ENCODE measurements around the gene U2SURP.

The U2SURP gene

DNA sequence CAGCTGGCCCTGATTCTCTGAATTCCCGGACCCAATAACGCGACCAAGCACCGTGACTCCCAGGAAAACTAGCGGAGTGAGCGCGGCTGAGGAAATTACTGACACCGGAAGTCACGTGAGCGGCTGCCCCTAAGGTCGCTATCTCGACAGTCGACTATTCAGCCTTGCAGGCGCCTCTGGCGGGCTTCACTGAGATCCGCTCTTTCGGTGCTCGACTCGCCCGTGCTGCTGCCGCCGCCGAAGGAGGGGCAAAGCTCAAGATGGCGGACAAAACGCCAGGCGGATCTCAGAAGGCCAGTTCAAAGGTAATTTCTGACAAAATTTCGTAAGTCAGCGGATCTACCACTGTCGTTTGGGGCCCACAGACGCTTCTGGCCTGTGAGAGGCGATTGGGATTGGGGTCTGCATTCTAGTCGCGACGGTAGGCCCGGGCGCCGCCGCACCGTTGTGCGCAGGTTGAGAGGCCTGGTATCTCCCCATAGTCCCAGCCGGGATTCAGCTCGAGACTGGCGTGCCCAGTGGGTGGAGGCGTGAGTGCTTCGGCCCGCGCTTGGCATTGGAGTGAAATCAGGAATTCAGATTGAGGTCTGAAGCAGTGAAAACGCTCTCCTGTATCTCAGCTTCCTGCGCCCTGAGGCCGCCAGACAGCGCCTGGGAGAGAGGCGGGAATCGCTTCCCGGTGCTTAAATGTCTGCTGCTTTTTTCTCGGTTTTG lies at the start of gene U2SURP:
TSS of gene U2SURP (plus strand) at position 202 of the 714 bp plus-strand sequence. CDS start at position 261, 59 bp downstream.
- peak; percentile 97 for DNase-seq (ENCODE audit: low spot score)

DNA sequence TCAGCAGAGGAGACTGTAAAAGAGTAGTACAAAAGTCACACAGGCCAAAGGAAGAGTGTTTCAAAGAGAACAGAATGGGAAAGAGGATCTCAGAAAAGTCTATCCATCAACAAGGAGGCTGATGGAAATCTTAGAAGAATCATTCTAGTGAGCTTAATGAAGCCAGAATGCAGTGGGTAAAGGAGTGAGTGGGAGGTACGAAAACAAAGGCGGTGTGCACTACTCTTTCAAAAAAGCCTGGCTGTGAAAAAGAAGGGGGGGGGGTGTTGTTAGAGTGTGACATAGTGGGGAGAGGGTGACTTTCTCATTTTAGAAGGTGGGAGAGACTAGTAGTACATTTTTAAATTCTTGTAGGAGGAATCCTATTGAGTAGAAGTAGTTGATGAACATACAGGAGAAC lies 49.6 kb upstream of the U2SURP start:
- DNase-seq (ENCODE audit: low spot score), result no peak

DNA sequence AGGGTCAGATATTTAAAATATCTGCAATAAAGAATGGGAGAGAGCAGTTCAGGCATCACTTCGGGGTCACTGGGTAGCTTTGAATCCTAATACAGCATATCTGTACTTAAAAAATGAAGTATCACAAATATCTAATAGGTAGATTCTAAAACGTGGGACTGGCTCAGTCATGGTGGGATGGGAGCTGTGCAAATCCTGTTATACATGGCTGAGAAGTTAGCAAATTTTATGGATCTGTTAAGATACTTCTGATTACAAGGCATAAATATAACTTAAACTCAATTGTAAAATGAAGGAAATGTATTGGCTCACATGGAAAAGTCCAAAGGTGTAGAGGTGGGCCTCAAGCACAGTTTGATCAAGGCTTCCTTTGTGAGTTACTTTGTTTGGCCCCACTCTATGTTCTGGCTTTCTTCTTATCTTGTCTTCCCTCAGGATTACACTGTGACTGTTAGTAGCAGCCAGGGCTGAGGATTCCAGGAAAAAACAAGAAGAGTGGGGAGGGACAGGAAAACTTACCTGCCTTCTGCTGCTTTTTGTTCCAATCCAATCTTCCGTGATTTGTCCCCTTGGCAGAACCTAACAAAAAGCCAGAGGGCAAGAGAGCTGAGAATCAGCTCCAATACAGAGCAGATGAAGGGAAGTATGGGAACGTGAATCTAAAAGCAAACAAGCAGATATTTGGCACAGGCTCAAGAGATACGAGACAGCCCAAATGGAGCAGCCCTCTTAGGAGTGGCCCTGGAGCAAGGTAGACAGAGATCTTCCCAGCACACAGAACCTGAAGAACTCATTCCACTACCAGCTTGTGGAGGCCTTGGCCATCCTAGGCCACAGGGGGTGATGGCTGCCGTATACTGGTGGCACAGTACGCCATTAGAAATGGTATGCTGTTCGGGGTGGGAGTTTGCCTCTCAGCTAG lies 48.8 kb upstream of the U2SURP start:
- no peak for DNase-seq (ENCODE audit: low spot score)

DNA sequence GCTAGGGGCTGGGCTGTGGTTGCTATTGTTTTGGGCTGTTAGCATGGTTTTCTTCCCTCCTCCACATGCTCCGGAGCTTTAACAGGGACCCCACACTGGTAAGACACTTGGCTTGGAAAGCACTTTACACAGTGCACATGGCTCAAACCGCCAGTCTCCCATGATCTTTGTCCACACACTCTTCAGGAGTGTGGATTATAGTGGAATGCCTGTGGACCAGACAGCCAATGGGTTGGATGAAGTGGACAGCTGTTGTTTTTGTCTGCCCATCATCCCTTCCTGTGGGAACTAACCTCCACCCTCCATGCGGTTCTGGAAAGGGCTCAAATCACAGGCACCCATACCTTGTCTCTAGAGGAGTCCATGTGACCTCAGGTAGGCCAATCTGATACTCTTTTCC lies 47.9 kb upstream of the U2SURP start:
- no peak for DNase-seq (ENCODE audit: low spot score)

DNA sequence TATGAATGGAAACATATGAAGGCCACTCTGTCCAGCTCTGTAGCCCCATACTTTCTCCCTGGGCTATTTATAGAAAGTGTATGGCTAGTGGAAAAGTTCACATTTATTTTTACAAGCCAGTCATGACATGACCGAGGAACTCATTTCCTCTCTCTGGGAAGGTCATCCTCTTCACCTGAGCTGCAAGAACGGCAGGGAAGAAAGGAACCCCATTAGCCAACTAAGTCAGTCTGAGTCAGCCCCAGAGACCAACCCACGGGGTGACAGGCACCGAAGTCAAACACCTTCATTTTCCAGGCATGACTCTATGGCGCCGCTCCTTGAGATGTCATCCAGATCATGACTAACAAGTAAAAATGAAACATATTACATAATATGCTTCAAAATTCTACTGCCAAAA lies 42.7 kb upstream of the U2SURP start:
- DNase-seq (ENCODE audit: low spot score), result no peak

DNA sequence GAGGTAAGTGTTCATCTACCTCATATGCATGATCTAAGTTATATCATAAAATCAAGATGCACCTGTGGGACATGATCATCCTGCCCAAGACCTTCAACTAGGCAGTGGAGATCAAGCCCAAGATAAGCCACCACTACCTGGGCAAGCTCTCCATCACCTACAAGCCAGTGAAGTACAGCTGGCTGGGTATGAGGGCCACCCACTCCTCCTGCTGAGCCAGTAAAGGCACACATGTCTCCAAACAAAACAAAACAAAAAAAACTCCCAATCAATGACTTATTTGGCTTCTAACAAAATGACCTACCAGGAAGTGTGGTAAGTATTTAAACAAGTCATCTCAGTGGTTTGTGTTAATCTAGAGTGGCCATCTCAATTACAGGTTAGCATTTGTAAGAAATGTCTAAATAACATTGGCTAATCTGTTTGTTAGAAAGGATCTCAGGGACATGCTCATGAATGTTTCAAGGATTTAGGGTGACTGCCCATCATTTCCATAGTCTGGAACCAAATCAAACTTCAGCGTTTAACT lies 41.0 kb upstream of the U2SURP start:
- DNase-seq (ENCODE audit: low spot score), result no peak

DNA sequence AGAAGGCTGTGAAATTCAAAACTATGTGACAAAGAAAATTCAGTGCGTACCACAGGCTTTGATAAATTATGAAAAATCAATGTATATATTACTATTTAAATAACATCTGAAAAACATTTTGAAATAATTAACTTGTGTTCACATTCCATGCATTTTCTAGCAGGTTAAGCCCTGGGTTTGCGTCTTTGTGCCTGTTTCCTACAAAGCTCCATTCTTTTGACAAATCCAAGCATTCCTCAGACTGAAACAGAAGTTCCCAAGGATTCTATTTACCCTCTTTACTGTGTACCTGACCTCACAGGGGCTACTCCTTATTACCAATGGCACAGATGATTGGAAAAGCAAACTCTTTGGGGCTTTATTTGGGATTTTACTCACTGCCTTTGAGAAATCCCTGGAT lies 39.8 kb upstream of the U2SURP start:
- DNase-seq (ENCODE audit: low spot score), result no peak

DNA sequence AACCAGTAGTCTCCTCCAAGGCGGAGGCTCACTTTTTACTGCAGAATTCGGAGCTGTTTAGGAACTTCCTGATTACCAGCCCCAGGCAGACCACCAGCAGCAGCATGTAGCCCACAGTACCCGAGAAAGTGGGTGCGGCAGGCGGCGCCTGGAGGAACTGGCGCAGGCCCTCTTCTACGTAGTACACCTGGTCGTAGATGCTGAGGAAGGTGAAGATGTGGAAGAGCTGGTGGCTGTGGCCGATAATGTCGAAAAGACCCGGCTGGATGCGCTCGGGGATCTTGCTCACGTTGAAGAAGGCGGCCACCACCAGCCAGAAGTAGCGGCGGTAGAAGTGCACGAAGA lies 39.2 kb upstream of the U2SURP start:
- no peak for DNase-seq (ENCODE audit: low spot score)

DNA sequence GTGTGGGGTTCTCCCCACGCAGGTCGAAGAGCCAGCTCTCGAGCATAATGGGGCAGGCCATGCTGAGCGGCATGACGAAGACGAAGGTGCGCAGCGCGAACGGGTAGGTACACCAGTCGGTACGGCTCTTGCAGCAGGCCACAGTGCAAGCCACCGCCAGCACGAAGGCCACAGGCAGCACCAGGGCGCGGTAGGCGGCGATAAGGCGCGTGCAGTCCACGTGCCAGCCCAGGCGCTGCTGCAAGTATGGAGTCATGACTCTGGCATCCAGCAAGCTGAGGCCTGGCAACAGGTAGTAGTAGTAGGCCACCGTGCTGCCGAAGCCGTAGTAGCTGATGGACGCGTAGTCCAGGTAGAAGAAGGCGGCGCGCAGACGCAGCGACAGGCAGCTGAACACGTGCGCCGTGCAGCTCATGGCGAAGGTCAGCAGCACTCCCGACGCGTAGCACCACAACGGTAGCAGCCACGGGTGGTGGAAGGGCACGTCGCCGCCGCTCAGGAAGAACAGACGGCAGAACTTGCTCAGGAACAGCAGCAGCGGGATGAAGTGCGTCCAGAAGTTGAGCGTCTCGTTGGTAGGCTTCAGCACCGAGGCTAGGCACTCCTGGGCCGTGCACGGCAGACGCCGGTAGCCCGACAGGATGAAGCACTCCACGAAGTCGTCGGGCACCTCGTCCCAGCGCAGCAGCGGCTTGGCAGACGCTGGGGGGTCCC lies 38.7 kb upstream of the U2SURP start:
- DNase-seq (ENCODE audit: low spot score), result no peak

DNA sequence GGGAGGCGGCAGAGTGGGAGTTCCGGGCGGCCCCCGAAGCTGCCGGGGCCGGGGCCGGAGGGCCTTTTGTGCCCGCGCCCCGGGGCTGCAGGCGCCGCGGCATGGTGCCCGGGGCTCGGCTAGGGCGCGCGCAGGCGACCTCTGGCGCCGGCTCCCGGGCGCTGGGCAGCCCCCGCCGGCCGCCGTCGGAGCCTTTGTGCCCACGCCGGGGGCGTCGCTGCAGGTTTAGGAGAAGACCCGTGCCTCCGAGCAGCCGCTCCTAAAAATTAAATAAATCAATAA lies 38.2 kb upstream of the U2SURP start:
- DNase-seq (ENCODE audit: low spot score), result no peak

DNA sequence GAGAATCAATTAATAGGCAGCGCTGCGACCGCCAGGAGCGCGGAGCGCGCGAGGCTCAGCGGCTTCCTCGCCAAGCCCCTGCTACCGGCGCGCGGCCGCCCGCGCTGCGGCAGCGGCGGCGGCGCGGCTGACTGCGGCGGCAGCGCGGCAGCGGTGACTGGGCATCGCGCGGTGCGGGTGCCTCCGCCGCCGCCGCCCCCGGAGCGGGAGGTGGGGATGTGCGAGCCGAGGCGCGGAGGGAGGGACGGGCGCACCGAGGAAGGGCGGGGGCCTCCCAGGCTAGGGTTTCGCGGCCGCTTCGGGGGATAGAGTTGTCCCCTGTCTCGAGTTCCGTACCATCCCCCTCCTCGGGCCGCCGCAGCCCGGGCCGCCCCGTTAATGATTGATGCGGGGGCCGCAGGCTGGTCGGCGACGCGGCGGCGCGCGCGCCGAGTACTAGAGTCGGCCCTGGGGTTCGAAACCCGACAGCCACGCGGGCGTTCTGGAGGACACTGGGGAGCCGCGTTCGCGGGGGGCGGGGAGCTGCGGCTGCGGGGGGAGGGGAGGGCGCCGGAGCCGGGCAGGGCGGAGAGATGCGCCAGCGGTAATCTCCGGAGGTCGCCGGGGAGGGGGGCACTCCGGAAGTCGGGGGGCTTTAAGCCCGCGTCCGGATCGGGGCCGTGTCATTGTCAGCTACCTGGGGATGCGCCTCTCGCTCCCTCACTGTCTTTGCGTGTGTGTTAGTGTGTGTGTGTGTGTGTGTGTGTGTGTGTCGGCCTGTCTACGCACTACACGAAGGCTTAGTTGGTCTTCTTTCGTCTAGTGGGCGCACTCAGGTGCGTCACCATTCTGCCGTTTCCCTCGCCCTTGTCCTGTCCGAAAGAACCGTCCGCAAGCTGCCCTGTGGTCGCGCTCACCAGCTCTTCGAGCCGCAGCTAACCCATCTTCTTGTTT lies 37.6 kb upstream of the U2SURP start, which contains the start of gene PAQR9:
TSS of gene PAQR9 (minus strand) at position 159 of the 933 bp plus-strand sequence. CDS start 338 bp downstream, outside the sequence.
- no peak for DNase-seq (ENCODE audit: low spot score)

DNA sequence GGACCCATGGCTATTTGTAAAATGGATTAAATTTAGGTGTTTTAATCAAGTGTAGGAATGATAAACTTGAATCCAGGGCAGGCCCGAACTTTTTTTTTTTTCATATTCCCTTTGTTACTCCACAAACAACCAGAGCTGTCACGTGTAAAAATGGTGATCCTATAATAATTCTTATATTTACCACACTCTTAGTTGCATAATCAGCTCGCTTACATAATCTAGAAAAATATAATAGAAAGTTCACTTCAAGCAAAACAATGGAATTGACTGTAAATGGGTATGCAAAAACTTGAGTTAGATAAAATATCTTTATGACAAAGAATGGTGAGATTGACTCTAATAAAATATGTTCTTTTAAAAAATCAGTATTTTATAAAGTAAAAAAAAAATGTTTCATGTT lies 35.8 kb upstream of the U2SURP start:
- DNase-seq (ENCODE audit: low spot score), result no peak

DNA sequence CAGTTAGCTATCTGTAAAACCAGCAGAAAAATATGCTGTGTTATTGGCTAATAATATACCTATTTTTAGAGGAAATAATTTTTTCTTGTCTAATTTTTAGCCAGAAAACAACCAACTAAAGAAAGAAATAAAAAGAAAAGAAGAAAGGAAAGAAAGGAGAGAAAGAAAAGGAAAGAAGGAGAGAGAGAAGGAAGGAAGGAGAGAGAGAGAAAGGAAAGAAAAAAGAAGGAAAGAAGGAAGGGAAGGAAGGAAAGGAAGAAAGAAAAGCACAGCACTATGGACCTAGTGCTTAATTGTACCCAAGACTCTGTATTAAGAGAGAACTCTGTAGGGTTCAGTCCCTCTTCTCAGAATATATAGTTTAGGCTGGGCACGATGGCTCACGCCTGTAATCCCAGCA lies 34.6 kb upstream of the U2SURP start:
- DNase-seq (ENCODE audit: low spot score), result no peak

DNA sequence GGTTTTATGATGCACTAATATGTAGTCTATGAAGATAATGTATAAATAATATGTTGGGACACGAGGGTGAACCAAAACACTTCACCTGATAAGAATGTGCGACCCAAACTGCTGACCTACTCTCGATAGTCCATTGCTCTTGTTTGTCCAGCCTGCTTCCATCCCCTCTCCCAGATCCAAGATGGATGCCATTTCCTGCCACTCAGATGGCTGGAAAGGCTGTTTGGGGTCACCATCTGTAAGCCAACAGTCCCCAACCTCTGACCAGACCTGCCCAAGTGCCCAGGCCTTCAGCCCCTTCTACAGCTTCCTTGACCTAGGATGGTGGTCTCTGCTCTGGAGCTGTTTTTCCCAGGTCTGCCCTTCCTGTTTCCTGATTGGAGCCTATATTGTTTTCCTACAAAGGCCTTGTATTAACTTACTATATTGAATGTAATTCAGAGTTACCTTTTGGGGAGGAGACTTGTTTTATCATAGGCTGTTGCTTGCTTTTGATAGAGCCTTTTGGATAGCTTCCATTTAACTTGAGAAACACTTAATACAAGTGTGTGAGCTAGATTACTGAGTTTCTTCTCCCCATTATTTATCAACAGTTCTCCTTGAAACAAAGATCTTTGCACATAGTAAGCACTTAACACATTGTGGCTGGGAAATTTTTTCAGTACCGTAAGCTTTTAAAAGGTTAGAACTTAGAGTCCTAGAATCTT lies 32.9 kb upstream of the U2SURP start:
- no peak for DNase-seq (ENCODE audit: low spot score)

DNA sequence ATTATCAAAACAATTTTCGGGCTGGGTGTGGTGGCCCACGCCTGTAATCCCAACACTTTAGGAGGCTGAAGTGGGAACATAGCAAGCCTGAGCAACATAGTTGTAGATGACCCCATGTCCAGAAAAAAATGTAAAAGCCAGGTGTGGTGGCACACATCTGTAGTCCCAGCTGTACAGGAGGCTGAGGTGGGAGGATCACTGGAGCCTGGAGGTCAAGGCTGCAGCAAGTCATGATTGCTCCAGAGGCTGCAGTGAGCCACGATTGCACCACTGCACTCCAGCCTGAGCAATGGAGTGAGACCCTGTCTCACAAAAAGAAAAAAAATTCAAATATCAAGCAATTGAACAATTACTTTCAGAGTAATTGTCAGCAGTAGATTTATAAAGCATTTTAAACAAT lies 29.9 kb upstream of the U2SURP start:
- no peak for DNase-seq (ENCODE audit: low spot score)

DNA sequence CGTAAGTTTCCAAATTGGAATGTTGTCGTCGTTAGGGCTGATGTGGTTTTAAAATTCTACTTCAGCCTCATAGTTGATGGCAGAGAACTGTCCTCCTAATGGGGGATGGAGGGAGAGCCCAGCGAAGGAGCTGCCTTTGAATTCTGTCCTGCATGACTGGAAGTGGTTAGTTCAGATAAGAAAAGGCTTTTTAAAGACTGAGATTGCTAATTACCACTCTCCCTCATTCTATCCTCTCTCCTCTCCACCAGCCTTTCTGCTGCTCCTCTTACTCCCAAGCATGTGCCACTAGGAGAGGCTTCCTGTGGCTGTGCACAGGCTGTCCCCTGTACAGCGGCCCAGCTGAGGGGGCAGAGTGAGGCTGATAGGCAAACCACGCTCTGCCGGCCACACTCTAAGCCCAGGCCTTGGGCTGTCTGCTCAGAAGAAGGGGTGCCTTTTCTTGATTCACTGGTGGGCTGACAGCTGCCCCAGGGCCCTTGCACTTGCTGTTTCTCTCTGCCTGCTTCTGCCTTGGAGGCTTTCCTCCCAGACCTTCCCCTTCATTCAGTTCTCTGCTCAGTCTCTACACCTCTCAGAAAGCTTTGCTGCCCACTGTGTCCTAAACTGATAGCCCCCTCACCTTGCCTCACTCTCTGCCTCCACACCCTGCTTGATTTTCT lies 29.1 kb upstream of the U2SURP start:
- no peak for DNase-seq (ENCODE audit: low spot score)

DNA sequence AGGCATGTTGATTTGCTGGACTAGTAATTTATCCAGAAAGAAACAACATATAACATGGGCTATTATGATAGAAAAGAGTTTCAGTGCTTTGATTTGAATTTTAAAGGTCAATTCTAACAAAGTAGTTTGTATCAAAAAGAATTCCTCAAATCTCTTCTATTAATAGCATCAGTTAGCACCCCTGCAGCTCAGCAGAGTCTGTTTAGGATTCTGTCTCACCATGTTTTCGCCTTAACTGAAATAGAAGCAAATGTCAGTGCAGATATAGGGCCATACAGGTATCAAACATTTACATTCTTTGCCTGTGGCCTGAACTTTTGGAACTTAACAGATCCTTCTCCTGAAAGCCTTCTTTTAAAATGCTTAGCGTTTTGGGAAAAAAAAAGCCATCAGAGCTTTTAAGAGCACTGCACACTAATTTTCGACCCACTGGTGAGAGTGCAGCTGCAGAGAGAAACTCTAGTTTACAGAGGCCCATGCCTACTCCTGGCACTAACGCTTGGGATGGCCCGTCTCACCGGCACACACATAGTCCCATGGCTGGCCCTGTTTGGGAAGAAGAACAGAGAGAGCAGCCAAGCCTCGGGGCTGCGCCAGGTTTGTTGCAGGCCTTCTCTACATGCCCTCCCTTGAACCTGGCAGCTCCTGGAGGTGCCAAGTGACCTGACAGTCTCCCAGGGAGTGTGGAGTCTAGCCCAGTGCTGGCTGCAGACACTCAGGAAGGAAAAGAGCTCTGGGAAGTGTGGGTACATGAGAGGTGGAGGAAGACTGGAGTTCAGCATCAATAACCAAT lies 28.0 kb upstream of the U2SURP start:
- no peak for DNase-seq (ENCODE audit: low spot score)

DNA sequence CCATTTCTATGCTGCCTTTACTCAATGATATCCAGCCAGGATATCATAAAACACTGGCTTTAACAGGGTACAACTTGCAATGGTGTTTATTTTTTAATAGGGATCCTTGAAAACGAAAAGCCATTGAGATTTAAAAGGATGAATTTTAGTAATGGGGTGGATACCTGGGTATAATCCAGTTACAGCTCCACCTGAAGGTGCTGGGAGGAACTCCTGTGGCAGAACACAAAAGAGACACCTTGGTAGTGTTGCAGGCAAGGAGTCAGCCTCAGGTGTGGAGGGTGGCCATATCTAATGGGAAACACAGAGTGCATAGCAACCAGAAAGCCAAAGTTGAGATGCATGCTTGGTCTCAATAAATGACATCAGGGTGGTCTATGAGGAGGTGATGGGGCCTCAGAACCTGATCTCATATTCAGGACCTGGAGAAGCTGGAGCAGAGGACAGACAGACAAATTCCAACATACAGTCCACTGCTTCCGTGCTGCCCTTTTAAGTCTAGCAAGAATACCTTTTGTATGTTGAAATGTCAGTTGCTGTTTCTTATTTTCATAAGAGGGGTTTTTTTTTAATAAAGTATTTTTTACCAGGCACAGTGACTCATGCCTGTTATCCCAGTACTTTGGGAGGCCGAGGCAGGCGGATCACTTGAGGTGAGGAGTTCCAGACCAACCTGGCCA lies 25.9 kb upstream of the U2SURP start:
- DNase-seq (ENCODE audit: low spot score), result no peak

Measured in kidney capillary endothelial cell (primary cell).